ENCODE measurements around the gene L3MBTL3. TPM values are rescaled to one million over a fixed set of nuclear protein-coding genes. Genes with fewer than 3 reads are reported as not detected.
A peak's percentile ranks its signal among the peaks of the same experiment; 100 is the strongest.

L3MBTL3 gene
- total RNA-seq, 1 experiment from 2014 or later = 4.7 TPM

DNA sequence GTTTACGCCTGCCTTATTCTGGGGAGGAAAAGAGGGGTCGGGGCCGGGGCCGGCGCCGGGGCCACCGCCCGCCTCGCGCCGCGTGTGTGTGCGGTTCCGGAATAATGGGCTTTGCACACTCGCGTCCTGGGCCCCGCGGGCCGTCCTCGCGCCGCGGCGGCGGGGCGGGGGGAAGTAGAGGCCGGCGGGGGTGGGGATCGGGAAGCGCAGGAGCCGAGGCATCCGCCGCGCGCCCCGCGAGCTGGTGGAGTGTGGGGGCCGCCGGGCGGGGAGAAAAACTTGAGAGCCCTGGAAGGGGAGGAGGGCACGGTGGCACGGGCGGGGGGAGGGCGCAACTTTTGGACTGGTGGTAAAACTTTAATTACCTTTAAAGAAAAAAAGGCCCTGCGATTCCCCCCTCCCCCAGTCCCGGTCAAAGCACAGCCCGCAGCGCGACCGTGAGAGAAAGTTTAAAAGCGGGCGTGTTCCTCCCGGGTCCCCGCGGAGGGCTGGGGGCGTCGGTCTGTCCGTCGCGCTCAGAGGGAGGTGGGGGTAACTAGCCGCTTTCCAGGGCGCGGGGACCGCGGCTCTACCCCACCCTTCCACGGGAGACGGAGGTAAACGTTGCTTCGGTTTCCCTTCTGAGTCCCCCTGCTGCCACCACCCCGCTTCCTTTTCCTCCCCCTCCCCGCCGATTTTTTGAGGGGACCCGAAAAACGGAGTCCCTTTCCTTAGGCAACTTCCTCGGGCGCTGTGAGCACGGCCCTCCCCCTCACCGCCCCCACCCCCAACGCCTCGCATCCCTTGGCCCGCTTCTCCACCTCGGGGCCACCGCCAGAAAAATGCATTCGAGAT lies 1.9 kb downstream of the L3MBTL3 start:
- no peaks in the 10 kb centered on the region for H3K9me3 ChIP-seq (ENCODE audit: control insufficient read depth, low read depth, low read length)

More for the DNA sequence above, 1.9 kb downstream of the L3MBTL3 start:
- peak overlapping the region; percentile 35 for H3K9ac ChIP-seq (ENCODE audit: extremely low read depth, insufficient read length, low read length)
- no peaks in the 10 kb centered on the region for H3K27me3 ChIP-seq (ENCODE audit: insufficient read depth, low read length)
- no peak overlapping the region for H2BK120ac ChIP-seq (ENCODE audit: low read depth, low read length, poor library complexity, severe bottlenecking)
- H3K14ac ChIP-seq (ENCODE audit: insufficient read depth, low read length) = no peak overlapping the region
- Mint-ChIP-seq H3K36me3 (ENCODE audit: insufficient read depth in 1 of 3, low read depth in 3 of 3) (peaks cover 0 to 4% (median 0%) of the 10 kb centered on the region in 3 experiments; a peak in 2 of 7 replicates), H3K27ac (no peak overlapping the region), H3K4me3 (peak overlapping the region; percentile 80 to 94), H3K4me1 (peaks cover 6 to 12% of the 10 kb centered on the region in 2 experiments; a peak in 3 of 4 replicates), H3K27me3 (ENCODE audit: low read depth) (peaks cover 22% of the 10 kb centered on the region), H3K9me3 (peaks cover 0 to 2% of the 10 kb centered on the region in 2 experiments; a peak in 1 of 5 replicates)
- no peak overlapping the region for H4K8ac ChIP-seq (replicated peaks; ENCODE audit: insufficient read length, low read depth, low read length)
- DNase-seq = no peak
- H3K4me2 ChIP-seq (ENCODE audit: insufficient read depth, insufficient read length, low read length) = peak overlapping the region; percentile 56
- H3K4ac ChIP-seq (ENCODE audit: low read depth, low read length) = no peak overlapping the region
- H3K23me2 ChIP-seq (ENCODE audit: insufficient read length, low read depth, low read length, poor library complexity, severe bottlenecking) = peaks cover 5% of the 10 kb centered on the region
- WGBS (ENCODE audit: extremely low coverage, insufficient read length, low lambda C conversion rate) = no CpG with 5 or more reads among the region's 84 CpGs
- no peak overlapping the region for H3K18ac ChIP-seq (ENCODE audit: insufficient read length, low read depth, low read length)
- no peaks in the 10 kb centered on the region for H3K79me2 ChIP-seq (ENCODE audit: insufficient read depth, low read length)
- H3T11ph ChIP-seq (ENCODE audit: low read length) = no peak overlapping the region
- no peak overlapping the region for H3K23ac ChIP-seq (ENCODE audit: insufficient read length, low read depth, low read length)
- H2AK5ac ChIP-seq (ENCODE audit: insufficient read length, low read length) = no peak overlapping the region
- H4K5ac ChIP-seq (ENCODE audit: insufficient read length, low read depth, low read length) = no peak overlapping the region
- no peak overlapping the region for H3K56ac ChIP-seq (ENCODE audit: insufficient read length, low read depth, low read length)
- no peaks in the 10 kb centered on the region for H4K20me1 ChIP-seq (ENCODE audit: control insufficient read depth, insufficient read depth, insufficient read length)
- H2AFZ ChIP-seq (ENCODE audit: low read length) = no peak overlapping the region
- H2BK15ac ChIP-seq (ENCODE audit: low read depth, low read length) = no peak overlapping the region
- no peaks in the 10 kb centered on the region for H3K79me1 ChIP-seq (ENCODE audit: insufficient read depth, low read depth, low read length, poor library complexity, severe bottlenecking)
- no peak overlapping the region for H4K91ac ChIP-seq (ENCODE audit: insufficient read length, low read depth, low read length)
- no peak overlapping the region for H3K27ac ChIP-seq (ENCODE audit: insufficient read length, low read depth, low read length)
- H2BK12ac ChIP-seq (ENCODE audit: insufficient read length, low read depth, low read length) = no peak overlapping the region
- no peak overlapping the region for H2BK5ac ChIP-seq (ENCODE audit: insufficient read length, low read length)
- TF ChIP-seq, protein P1, sequence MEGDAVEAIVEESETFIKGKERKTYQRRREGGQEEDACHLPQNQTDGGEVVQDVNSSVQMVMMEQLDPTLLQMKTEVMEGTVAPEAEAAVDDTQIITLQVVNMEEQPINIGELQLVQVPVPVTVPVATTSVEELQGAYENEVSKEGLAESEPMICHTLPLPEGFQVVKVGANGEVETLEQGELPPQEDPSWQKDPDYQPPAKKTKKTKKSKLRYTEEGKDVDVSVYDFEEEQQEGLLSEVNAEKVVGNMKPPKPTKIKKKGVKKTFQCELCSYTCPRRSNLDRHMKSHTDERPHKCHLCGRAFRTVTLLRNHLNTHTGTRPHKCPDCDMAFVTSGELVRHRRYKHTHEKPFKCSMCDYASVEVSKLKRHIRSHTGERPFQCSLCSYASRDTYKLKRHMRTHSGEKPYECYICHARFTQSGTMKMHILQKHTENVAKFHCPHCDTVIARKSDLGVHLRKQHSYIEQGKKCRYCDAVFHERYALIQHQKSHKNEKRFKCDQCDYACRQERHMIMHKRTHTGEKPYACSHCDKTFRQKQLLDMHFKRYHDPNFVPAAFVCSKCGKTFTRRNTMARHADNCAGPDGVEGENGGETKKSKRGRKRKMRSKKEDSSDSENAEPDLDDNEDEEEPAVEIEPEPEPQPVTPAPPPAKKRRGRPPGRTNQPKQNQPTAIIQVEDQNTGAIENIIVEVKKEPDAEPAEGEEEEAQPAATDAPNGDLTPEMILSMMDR (conservative IDR thresholded peaks at IDR 0.05) = no peak
- H3K4me1 ChIP-seq (ENCODE audit: insufficient read depth, low read length) = no peaks in the 10 kb centered on the region
- no peak overlapping the region for H2BK20ac ChIP-seq (ENCODE audit: low read depth, low read length, poor library complexity, severe bottlenecking)
